WTC11 (cell line): ENCODE results near the gene RPA3.

ENCODE experiments used
- ELF4 ChIP-seq: sonication (generic); formaldehyde crosslinking; IDR thresholded peaks from 2 replicates; pipeline ENCODE4 v1.8.1; 2022; ENCODE audit warnings: low read depth, mild to moderate bottlenecking, moderate library complexity, missing genetic modification reagents
- MXD4 ChIP-seq: fragments of 250-450 bp; sonication (Bioruptor Pico); IDR thresholded peaks from 2 replicates; pipeline ENCODE4 v1.8.0; 2021; ENCODE audit warnings: mild to moderate bottlenecking, moderate library complexity, borderline replicate concordance
- PRRX2 ChIP-seq: fragments of 250-450 bp; sonication (Bioruptor Pico); IDR thresholded peaks from 2 replicates; pipeline ENCODE4 v1.8.0; 2021; ENCODE audit warnings: mild to moderate bottlenecking
- ZNF232 ChIP-seq: sonication (generic); formaldehyde crosslinking; IDR thresholded peaks from 2 replicates; pipeline ENCODE4 v1.8.0; 2022; ENCODE audit warnings: mild to moderate bottlenecking, missing genetic modification reagents
- ZNF423 ChIP-seq: fragments of 250-450 bp; sonication (Bioruptor Pico); IDR thresholded peaks from 2 replicates; pipeline ENCODE4 v2.1.2; 2022; ENCODE audit warnings: mild to moderate bottlenecking, moderate library complexity
- TF ChIP-seq, protein P1 (sequence below): fragments of 200-600 bp; IDR thresholded peaks from 2 replicates; pipeline ENCODE4 v1.8.0; 2022; ENCODE audit warnings: antibody characterized with exemption
- TF ChIP-seq, protein P2 (sequence below): sonication (generic); formaldehyde crosslinking; IDR thresholded peaks from 2 replicates; pipeline ENCODE4 v1.8.0; 2022; ENCODE audit warnings: mild to moderate bottlenecking, missing genetic modification reagents
- TF ChIP-seq, protein P3 (sequence below): sonication (generic); formaldehyde crosslinking; conservative IDR thresholded peaks from 2 replicates; pipeline ENCODE4 v1.8.1; 2022; ENCODE audit warnings: mild to moderate bottlenecking, missing genetic modification reagents
- TF ChIP-seq, protein P4 (sequence below): sonication (generic); formaldehyde crosslinking; IDR thresholded peaks from 2 replicates; pipeline ENCODE4 v1.8.0; 2022; ENCODE audit warnings: missing genetic modification reagents
- TF ChIP-seq, protein P5 (sequence below): sonication (generic); formaldehyde crosslinking; IDR thresholded peaks from 2 replicates; pipeline ENCODE4 v1.8.1; 2023; ENCODE audit warnings: mild to moderate bottlenecking, missing genetic modification reagents, moderate library complexity

DNA sequence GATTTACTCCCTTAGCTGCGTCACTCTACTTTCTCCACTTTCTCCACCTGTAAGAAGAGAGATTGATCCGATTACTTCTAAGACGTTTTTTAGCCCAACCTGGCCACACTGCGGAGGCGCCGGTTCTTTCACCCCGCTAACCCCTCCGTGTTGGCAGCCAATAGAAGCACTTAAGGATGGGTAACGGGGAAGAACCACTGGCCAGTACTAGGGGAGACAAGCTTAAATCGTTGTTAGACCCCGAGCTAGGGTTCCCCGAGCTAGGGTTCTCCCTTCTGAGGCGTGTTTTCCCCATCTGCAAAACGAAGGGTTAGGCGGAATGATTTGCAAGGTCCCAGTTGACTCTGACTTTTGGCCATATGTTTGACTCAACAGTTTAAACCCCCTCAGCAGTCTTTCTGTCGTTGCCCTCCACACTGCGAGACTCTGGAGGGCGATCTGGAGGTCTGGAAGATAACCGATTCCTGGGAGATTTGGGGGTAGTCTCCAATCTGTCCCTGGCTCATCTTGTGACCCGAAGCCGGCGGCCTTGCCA lies 77.2 kb downstream of the RPA3 start:
- TF ChIP-seq MXD4 (CRISPR knock-in tag) (no peak), ZNF232 (CRISPR knock-in tag) (no peak), PRRX2 (no peak), ELF4 (CRISPR knock-in tag) (no peak), ZNF423 (no peak)
- TF ChIP-seq, protein P1, sequence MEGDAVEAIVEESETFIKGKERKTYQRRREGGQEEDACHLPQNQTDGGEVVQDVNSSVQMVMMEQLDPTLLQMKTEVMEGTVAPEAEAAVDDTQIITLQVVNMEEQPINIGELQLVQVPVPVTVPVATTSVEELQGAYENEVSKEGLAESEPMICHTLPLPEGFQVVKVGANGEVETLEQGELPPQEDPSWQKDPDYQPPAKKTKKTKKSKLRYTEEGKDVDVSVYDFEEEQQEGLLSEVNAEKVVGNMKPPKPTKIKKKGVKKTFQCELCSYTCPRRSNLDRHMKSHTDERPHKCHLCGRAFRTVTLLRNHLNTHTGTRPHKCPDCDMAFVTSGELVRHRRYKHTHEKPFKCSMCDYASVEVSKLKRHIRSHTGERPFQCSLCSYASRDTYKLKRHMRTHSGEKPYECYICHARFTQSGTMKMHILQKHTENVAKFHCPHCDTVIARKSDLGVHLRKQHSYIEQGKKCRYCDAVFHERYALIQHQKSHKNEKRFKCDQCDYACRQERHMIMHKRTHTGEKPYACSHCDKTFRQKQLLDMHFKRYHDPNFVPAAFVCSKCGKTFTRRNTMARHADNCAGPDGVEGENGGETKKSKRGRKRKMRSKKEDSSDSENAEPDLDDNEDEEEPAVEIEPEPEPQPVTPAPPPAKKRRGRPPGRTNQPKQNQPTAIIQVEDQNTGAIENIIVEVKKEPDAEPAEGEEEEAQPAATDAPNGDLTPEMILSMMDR: no peak
- TF ChIP-seq, protein P2, sequence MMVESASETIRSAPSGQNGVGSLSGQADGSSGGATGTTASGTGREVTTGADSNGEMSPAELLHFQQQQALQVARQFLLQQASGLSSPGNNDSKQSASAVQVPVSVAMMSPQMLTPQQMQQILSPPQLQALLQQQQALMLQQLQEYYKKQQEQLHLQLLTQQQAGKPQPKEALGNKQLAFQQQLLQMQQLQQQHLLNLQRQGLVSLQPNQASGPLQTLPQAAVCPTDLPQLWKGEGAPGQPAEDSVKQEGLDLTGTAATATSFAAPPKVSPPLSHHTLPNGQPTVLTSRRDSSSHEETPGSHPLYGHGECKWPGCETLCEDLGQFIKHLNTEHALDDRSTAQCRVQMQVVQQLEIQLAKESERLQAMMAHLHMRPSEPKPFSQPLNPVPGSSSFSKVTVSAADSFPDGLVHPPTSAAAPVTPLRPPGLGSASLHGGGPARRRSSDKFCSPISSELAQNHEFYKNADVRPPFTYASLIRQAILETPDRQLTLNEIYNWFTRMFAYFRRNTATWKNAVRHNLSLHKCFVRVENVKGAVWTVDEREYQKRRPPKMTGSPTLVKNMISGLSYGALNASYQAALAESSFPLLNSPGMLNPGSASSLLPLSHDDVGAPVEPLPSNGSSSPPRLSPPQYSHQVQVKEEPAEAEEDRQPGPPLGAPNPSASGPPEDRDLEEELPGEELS: no peak
- TF ChIP-seq, protein P3, sequence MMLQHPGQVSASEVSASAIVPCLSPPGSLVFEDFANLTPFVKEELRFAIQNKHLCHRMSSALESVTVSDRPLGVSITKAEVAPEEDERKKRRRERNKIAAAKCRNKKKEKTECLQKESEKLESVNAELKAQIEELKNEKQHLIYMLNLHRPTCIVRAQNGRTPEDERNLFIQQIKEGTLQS: no peak
- TF ChIP-seq, protein P4, sequence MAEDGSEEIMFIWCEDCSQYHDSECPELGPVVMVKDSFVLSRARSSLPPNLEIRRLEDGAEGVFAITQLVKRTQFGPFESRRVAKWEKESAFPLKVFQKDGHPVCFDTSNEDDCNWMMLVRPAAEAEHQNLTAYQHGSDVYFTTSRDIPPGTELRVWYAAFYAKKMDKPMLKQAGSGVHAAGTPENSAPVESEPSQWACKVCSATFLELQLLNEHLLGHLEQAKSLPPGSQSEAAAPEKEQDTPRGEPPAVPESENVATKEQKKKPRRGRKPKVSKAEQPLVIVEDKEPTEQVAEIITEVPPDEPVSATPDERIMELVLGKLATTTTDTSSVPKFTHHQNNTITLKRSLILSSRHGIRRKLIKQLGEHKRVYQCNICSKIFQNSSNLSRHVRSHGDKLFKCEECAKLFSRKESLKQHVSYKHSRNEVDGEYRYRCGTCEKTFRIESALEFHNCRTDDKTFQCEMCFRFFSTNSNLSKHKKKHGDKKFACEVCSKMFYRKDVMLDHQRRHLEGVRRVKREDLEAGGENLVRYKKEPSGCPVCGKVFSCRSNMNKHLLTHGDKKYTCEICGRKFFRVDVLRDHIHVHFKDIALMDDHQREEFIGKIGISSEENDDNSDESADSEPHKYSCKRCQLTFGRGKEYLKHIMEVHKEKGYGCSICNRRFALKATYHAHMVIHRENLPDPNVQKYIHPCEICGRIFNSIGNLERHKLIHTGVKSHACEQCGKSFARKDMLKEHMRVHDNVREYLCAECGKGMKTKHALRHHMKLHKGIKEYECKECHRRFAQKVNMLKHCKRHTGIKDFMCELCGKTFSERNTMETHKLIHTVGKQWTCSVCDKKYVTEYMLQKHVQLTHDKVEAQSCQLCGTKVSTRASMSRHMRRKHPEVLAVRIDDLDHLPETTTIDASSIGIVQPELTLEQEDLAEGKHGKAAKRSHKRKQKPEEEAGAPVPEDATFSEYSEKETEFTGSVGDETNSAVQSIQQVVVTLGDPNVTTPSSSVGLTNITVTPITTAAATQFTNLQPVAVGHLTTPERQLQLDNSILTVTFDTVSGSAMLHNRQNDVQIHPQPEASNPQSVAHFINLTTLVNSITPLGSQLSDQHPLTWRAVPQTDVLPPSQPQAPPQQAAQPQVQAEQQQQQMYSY (CRISPR knock-in tag): no peak
- TF ChIP-seq, protein P5, sequence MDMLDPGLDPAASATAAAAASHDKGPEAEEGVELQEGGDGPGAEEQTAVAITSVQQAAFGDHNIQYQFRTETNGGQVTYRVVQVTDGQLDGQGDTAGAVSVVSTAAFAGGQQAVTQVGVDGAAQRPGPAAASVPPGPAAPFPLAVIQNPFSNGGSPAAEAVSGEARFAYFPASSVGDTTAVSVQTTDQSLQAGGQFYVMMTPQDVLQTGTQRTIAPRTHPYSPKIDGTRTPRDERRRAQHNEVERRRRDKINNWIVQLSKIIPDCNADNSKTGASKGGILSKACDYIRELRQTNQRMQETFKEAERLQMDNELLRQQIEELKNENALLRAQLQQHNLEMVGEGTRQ (CRISPR knock-in tag): no peak
